GM13976 (cell line): ENCODE data around the gene HTN3.
"Not testable (repeated sequence)": the region's sequence is repeated elsewhere in the genome, so short reads cannot be mapped to it uniquely, and the experiment has no call there.

Source experiments
- DNase-seq: peaks from one replicate; pipeline ENCODE4 v3.0.0; 2012; ENCODE audit warnings: low spot score
- in situ Hi-C: fragments of 300-500 bp; cut with MboI; formaldehyde crosslinking; loops from one replicate; pipeline ENCODE4 v1.12.0; 2022; ENCODE audit warnings: low sequenced_read_pairs, mixed read lengths, inconsistent platforms; ENCODE audit not compliant: unreplicated experiment
- TF ChIP-seq, protein P1 (sequence below): IDR thresholded peaks from 2 replicates; pipeline ENCODE4 v1.5.1; 2012; ENCODE audit warnings: borderline replicate concordance, mild to moderate bottlenecking; ENCODE audit not compliant: insufficient read depth; ENCODE audit errors: extremely low read depth, missing control alignments, control extremely low read depth

Gene HTN3

DNA sequence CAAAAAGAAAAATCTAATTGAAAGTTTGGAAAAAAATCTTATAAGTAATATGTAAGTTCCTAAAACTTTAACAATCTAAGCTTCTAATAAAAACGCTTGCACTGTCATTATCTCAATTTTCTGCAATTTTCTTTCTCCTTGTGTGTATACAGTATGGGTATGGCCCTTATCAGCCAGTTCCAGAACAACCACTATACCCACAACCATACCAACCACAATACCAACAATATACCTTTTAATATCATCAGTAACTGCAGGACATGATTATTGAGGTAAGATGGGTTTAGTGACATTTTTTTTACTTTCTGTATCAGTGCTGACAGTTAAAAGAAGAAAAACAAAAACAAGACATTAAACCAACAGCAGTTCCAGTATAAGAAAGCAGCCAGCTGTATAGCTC is 27.5 kb upstream of the HTN3 start:
- TF ChIP-seq, protein P1, sequence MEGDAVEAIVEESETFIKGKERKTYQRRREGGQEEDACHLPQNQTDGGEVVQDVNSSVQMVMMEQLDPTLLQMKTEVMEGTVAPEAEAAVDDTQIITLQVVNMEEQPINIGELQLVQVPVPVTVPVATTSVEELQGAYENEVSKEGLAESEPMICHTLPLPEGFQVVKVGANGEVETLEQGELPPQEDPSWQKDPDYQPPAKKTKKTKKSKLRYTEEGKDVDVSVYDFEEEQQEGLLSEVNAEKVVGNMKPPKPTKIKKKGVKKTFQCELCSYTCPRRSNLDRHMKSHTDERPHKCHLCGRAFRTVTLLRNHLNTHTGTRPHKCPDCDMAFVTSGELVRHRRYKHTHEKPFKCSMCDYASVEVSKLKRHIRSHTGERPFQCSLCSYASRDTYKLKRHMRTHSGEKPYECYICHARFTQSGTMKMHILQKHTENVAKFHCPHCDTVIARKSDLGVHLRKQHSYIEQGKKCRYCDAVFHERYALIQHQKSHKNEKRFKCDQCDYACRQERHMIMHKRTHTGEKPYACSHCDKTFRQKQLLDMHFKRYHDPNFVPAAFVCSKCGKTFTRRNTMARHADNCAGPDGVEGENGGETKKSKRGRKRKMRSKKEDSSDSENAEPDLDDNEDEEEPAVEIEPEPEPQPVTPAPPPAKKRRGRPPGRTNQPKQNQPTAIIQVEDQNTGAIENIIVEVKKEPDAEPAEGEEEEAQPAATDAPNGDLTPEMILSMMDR = no peak
- in situ Hi-C loops = no loop called here
- no peak for DNase-seq

DNA sequence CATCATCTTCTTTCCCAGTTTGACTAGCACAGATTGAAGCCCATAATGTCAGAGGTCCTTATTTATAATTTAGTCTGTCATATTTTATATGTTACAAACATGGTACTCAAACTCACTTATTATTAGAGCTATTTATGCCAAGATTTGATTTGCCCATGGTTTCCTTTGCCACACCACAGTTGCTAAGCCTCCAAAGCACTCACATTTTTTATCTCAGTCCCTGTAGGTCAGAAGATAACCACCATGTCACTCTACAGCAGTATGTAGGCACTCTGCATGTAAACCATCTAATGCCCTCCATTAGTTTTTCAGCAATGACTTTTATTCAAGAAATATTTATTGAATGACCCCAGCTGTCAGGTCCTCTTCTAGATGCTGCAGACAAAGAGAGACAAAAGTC is 25.8 kb upstream of the HTN3 start:
- TF ChIP-seq, protein P1 = no peak
- no peak for DNase-seq
- in situ Hi-C loops = no loop called here

DNA sequence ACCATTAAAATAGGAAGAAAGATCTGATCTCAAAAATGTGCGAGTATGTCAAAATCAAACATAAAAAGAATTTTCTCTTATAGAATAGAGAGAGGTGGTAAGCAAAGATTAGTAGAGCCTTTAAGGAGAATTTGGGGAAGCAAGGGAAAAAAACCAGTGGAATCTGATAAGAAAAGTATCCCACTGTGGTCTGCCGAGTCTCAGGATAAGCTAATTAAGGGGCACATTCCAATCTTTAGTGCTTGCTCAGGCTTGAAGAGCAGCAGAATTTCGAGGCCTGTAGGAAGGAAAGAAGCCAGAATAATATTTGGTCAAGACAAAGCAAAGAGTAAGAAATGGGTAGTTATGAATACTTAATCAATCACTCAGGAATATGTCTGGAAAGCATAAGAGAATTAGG is 19.5 kb upstream of the HTN3 start:
- TF ChIP-seq, protein P1 = no peak
- DNase-seq = no peak
- in situ Hi-C loops = no loop called here

DNA sequence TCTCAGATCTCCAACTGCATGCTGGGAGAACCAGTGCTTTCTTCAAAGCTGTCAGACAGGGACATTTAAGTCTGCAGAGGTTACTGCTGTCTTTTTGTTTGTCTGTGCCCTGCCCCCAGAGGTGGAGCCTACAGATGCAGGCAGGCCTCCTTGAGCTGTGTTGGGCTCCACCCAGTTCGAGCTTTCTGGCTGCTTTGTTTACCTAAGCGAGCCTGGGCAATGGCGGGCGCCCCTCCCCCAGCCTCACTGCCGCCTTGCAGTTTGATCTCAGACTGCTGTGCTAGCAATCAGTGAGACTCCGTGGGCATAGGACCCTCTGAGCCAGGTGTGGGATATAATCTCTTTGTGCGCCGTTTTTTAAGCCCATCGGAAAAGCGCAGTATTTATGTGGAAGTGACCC is 9.3 kb upstream of the HTN3 start:
- in situ Hi-C loops, DNase-seq: not testable (repeated sequence)

DNA sequence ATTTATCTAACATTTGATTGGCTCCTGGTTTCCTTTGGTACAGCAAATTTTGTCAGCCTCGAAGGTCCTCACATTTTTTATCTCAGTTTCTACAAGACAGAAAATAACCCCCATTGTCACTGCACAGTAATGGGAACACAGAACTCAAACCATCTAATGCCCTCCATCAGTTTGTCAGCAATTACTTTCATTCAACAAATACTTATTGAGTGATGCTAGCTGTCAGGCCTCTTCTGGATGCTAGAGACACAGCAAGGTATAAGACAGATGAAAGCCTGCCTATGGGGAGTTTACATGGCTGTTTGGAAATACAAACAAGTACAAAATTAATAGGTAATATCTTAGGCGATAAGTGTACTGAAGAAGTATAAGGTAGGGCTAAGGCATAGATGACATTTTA is 5.0 kb upstream of the HTN3 start:
- no peak for DNase-seq
- TF ChIP-seq, protein P1 = no peak
- in situ Hi-C loops = no loop called here

DNA sequence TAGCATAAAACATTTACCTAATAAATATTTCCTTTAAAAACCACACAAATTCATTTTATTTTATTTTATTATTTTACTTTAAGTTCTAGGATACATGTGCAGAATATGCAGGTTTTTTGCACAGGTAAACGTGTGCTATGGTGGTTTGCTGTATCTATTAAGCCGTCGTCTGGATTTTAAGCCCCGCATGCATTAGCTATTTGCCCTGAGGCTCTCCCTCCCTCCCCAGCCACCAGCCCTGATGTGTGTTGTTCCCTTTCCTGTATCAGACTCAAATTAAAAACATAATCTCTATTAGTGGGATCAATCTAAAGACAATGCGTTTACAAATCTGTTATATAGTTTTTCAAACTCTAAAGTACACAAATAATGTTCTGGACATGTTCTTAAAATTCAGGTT is 1.2 kb upstream of the HTN3 start:
- in situ Hi-C loops = no loop called here
- TF ChIP-seq, protein P1 = no peak
- no peak for DNase-seq

DNA sequence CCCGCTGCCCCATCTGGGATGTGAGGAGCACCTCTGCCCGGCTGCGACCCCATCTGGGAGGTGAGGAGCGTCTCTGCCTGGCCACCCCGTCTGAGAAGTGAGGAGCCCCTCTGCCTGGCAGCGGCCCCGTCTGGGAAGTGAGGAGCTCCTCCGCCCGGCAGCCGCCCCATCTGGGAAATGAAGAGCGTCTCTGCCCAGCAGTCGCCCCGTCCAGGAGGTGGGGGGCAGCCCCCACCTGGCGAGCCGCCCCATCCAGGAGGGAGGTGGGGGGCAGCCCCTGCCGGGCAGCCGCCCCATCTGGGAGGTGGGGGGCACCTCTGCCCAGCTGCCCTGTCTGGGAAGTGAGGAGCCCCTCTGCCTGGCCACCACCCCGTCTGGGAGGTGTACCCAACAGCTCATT is 9.3 kb downstream of the HTN3 start:
- DNase-seq, in situ Hi-C loops: not testable (repeated sequence)

DNA sequence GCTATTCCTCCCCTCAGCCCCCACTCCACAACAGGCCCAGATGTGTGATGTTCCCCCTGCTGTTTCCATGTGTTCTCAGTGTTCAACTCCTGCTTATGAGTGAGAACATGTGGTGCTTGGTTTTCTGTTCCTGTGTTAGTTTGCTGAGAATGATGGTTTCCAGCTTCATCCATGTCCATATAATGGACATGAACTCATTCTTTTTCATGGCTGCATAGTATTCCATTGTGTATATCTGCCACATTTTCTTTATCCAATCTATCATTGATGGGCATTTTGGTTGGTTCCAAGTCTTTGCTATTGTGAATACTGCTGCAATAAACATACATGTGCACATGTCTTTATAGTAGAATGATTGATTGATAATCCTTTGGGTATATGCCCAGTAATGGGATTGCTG is 11.7 kb downstream of the HTN3 start:
- DNase-seq, in situ Hi-C loops: not testable (repeated sequence)
